ENCODE results near the gene CCZ1B.
"Not testable (repeated sequence)": the region's sequence is repeated elsewhere in the genome, so short reads cannot be mapped to it uniquely, and the experiment has no call there.

- TF ChIP-seq POLR2AphosphoS5, CTCF (IDR thresholded peaks at IDR 0.05): not testable (repeated sequence)
These were observed 4.5 kb downstream of the CCZ1B start for GRCh38 chr7:6821622-6822021.
